Measurements from ENCODE around the gene TMEM219. TPM values are rescaled to one million over a fixed set of nuclear protein-coding genes. Genes with fewer than 3 reads are reported as not detected.

TMEM219 gene
- total and polyA plus RNA-seq, 9 of the 15 experiments (the other 6 are each of a cell fraction or from before 2014, with no cell fraction given) = 35.3 to 62.8 (median 55.5) TPM

DNA sequence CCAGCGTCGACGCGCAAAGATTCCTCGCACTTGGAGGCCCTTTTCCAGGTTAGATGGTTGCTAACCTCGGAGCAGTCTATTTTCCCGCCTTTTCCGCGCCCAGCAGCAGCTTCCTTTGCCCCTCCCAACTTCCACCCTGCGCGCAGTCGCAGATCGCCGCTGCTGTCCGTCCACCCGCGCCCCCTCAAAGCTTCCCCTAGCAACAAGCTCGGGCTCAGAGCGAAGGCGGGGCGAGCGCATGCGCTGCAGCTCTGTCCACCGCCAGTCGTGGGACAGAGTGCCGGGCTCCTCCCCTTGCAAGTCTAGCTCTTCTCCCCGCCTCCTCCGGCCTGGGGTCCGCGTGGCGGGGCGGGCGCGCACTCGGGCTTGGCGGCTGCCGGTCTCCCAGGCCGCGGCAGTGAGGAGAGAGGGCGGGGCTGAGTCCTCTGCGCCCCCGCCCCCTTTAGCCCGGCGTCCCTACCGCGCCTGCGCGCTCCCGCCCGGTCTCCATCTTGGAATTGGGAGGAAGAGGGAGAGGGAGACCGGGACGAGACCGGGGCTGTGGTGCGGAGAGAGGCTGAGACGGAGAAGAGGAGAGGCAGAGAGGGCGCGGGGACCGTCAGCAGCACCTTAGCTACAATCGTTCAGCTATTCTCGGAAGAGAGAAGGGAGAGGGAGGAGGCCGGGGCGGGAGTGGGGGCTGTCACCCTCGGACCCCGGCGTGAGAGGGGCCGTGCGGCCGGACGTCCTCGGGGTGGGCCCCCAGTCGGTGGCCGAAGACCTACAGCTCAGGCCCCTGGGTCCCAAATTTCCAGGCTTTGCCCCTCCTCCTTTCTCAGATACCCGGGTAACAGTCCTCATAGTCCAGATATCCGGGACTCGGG, 11.7 kb downstream of the TMEM219 start, which contains the start of gene TAOK2 (continued):
- TF ChIP-seq ZNF311 (CRISPR knock-in tag; IDR thresholded peaks at IDR 0.05) (no peak), ZNF280B (CRISPR knock-in tag; IDR thresholded peaks at IDR 0.05) (no peak), POLR2G (IDR thresholded peaks at IDR 0.05; ENCODE audit: low read depth, low read length) (peak; percentile 88), MTA2 (IDR thresholded peaks at IDR 0.05; ENCODE audit: low read depth) (no peak), SRSF3 (IDR thresholded peaks at IDR 0.05; ENCODE audit: insufficient read depth, low read length) (no peak), KHSRP (IDR thresholded peaks at IDR 0.05) (no peak), NCOA1 (IDR thresholded peaks at IDR 0.05; ENCODE audit: low read depth) (no peak), L3MBTL2 (IDR thresholded peaks at IDR 0.05) (peak; percentile 100), ZNF75A (CRISPR knock-in tag; IDR thresholded peaks at IDR 0.05) (no peak), ZNF586 (CRISPR knock-in tag; conservative IDR thresholded peaks at IDR 0.05) (no peak), ATF1 (CRISPR knock-in tag; IDR thresholded peaks at IDR 0.05) (no peak), ATF1 (tag; IDR thresholded peaks at IDR 0.05) (peak; percentile 60), HDAC3 (IDR thresholded peaks at IDR 0.05; ENCODE audit: borderline replicate concordance, partially characterized antibody) (no peak), FOXK2 (conservative IDR thresholded peaks at IDR 0.05 in 1 of 2, IDR thresholded peaks at IDR 0.05 in 1 of 2; ENCODE audit: low read depth in 2 of 2) (peak; percentile 45 to 83; a peak in 3 of 4 replicates), ZNF175 (CRISPR knock-in tag; IDR thresholded peaks at IDR 0.05; ENCODE audit: low read depth) (no peak), RBM39 (optimal IDR thresholded peaks at IDR 0.05; ENCODE audit: low read depth, low read length) (no peak), E2F8 (IDR thresholded peaks at IDR 0.05; ENCODE audit: low read depth, partially characterized antibody) (peak; percentile 95), TAF1 (IDR thresholded peaks at IDR 0.05; ENCODE audit: control insufficient read depth, extremely low read depth, insufficient read depth, low read length, severe bottlenecking) (peak; percentile 54), LARP7 (IDR thresholded peaks at IDR 0.05) (no peak), XRCC4 (IDR thresholded peaks at IDR 0.05; ENCODE audit: extremely low read depth, insufficient read depth, insufficient read length) (no peak), NR2F6 (CRISPR knock-in tag; IDR thresholded peaks at IDR 0.05) (no peak)
- TF ChIP-seq, protein P1, sequence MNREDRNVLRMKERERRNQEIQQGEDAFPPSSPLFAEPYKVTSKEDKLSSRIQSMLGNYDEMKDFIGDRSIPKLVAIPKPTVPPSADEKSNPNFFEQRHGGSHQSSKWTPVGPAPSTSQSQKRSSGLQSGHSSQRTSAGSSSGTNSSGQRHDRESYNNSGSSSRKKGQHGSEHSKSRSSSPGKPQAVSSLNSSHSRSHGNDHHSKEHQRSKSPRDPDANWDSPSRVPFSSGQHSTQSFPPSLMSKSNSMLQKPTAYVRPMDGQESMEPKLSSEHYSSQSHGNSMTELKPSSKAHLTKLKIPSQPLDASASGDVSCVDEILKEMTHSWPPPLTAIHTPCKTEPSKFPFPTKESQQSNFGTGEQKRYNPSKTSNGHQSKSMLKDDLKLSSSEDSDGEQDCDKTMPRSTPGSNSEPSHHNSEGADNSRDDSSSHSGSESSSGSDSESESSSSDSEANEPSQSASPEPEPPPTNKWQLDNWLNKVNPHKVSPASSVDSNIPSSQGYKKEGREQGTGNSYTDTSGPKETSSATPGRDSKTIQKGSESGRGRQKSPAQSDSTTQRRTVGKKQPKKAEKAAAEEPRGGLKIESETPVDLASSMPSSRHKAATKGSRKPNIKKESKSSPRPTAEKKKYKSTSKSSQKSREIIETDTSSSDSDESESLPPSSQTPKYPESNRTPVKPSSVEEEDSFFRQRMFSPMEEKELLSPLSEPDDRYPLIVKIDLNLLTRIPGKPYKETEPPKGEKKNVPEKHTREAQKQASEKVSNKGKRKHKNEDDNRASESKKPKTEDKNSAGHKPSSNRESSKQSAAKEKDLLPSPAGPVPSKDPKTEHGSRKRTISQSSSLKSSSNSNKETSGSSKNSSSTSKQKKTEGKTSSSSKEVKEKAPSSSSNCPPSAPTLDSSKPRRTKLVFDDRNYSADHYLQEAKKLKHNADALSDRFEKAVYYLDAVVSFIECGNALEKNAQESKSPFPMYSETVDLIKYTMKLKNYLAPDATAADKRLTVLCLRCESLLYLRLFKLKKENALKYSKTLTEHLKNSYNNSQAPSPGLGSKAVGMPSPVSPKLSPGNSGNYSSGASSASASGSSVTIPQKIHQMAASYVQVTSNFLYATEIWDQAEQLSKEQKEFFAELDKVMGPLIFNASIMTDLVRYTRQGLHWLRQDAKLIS (CRISPR knock-in tag; IDR thresholded peaks at IDR 0.05) = no peak
